GM21619 (cell line): ENCODE measurements around the gene PSAT1.

ENCODE experiments used
- ATAC-seq: cut with Tn5 transposase; IDR thresholded peaks from one replicate; pipeline ENCODE4 v1.9.1; 2021; ENCODE audit not compliant: unreplicated experiment

The PSAT1 gene

DNA sequence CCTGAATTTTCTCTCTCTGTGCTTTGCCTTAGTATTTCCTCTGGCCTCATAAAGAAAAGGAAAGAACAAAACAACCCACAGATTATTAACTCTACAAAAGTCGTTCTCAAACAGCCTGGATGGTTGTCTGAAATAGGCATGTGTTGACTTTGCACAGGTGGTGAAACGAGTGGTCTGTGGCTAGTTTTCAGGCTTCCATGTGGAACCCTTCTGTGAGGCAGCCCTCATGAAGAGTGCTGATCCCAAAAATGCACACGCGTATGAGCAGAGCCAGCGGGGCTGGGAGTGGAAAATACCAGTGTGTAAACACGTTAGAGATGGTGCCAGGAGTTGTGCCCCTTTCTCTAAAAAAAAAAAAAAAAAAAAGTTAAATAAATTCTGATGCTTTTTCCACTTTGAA lies 4.9 kb upstream of the PSAT1 start:
- ATAC-seq, result no peak

DNA sequence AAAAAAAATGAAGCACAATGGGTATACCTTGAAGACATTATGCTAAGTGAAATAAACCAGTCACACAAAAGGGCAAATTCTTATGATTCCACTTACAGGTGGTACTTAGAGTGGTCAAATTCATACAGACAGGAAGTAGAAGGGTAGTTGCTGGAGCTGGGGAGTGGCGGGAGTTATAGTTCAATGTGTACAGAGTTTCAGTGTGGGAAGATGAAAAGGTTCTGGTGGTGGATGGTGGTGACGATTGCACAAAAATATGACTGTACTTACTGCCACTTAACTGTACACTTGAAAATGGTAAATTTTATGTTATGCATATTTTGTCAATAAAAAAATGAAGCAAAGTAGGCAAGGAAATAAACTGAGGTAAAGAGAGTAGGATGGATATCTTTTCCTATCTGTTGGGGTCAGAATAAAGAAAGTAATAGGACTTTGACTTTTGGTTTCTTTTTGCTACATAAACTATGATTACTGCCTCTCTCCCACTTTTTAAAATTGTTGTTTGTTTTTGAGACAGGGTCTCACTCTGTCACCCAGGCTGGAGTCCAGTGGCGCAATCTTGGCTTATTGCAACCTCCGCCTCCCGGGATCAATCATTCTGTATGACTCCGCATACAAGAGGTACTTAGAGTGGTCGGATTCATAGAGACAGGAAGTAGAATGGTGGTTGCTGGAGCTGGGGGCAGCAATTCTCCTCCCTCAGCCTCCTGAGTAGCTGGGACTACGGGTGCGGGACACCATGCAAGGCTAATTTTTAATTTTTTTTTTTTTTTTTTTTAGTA lies 4.0 kb upstream of the PSAT1 start:
- ATAC-seq, result no peak

DNA sequence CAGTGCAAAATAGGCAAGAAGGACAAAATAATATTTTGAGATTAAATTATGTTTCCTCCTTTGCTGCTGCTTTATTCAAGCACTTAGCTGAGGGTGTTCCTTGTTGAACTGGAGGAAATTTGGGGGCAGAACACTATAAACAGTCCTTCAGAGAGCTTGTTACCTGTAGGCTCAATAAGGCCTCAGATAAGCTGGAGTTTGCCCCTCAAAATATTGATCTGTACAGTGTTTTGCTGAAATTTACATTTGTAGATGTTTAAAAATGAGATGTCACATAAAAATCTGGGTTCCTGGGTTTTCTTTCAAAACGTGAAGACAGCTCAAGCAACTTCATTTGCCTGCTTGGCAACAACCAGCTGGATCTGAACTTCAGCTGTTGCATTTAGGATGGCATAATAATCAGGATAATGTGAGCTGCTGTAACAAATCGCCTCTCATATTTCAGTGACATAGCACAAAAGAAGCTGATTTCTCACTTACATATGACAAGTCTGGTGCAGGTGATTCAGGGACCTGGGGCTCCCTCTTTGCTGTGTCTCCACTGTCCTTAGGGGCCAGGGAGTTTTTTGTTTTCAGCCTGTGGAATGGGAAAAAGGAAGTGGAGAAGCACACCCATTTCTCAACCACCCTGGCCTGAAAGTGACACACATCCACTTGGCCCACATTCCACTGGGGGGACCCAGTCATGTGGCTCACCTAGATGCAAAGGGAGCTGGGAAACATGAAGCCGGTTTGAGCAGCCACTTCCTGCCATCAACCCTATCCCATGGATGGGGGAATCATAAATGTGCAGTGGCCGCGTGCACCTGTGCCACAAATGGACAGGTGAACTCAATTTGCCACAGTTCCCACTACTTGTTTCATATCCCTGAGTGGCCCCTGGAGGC lies 2.4 kb upstream of the PSAT1 start:
- ATAC-seq, result no peak

DNA sequence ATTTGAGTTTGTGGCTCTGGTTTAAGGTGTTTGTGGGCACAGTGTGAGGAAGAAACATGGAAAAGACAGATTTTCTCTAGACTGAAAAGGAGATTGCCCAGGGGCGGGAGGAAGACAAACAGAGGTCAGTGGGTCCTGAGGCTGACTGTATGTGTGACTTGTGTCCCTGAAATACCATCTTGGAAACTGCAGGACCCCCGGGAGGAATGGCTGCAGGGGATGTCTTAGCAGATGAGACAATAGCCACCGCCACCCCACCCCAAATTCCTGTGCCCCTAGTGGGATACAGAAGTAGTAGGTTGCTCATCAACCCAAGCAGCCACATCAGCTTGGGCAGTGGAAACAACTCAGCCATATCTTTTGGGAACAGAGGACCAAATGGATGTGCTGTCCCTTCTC lies 1.7 kb upstream of the PSAT1 start:
- ATAC-seq, result no peak

DNA sequence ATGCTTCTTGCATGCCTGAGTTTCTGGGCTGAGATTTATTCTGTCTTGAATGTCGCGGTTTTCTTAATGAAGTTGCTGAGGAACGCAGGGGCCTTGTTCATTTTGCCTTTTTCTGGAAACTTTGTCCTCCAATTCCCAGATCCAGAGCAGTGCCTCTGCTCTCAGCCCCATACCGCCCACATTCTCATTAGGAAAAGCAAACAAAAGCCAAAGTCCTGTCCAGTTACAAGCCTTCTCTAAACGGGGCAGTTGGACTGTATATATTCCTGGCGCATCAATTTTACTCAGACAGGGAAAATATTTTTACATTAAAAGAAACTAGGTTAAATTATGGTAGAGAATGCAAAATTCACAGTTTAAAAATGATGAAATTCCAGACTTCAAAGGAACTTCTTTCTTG lies 1.2 kb upstream of the PSAT1 start:
- ATAC-seq, result no peak

DNA sequence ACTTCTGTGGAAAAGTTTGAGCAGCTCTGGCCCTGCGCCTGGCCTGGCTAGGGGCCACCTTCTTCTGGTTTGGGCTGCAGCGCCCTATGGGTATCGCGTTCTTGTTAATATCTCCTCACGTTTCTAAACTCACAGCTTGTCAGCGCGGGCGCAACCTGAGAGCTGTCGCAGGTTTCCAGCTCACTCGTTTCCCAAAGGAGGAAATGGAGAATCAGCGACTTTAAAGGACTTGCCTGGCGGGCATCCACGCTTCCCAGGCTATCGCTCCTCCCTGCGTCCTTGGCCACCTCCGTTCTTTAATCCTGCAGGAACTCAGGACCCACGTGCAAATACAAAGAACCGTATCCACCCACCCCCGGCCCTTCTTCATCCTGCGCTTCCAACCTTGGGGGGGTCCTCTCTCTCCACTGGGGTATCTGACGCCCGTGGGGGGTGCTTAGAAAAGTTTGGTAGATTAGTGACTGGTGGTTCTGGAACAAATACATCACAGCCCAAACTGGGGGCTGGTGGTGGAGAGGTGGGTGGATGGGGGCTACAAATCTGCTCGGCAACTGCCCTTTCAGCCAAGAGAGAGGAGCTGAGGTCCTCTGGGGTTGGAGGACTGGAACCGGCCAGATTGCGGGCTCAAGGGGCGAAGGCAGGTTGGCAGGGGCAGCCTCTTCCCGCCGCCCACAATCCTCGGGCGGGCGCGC lies 578 bp upstream of the PSAT1 start:
- no peak for ATAC-seq

DNA sequence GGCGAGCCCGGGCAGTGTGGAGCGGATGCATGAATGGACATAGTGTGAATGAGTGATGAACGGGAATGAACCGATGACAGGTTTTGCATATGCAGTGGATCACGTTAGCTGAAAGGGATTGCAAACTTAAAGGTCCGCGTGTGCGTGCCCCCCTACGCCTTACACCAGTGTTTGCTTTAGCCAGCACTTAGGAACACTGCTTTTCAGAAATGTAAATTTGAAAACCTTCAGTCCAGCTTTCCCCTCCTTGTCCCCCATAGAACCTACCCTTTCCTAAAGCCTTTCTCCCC lies 692 bp downstream of the PSAT1 start:
- ATAC-seq, result no peak

DNA sequence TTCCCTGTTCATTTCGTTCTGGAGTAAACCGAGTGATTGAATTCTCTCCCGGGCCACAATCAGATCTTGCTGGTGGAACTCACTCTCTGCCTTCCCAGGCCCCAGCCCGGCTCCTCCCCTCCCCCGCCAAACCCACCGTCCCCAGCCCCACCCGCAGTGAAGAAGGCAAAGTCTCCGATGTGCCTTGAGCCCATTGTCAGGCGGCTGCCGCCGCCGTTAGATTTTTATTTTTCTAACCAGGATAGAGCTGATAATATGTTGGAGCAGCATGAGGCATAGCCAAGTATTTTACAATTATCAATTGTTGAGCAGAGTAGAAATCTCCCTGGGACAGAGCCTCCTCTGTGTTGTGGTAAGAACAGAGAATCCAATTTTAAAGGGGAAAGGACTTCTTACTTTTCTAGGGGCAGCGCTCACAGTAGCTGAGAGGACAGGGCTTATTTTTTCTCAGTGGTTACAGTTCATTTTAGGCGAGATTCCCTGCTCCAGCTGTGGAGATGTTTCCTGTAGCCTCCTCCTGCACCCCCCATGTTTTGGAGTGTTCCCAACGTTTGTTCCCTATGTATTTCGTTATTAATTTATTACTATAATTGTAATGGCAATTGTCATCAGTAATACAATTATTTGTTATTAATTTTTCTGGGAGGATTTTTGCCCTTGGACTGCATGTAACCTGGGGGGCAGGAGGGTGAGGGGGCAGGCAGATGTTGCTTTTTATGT lies 1.3 kb downstream of the PSAT1 start:
- no peak for ATAC-seq

DNA sequence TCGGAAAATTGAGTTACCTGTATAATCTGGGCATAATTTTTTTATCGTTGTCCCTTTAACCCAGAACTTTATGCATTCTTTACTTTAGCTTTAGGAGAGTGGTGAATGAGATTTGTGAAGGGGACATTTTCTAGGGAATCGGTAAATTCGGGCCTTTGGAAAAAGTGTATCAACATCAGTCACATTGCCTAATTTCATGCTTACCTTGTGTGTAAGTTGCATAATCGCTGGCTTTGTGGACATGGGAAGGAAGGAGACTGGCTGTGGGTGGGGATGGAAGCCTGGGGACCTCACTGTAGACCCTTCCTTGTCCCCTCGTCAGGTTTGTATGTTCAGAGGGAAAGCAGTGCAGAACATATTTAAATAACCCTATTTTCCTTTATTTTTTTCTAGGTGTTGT lies 3.3 kb downstream of the PSAT1 start:
- no peak for ATAC-seq

DNA sequence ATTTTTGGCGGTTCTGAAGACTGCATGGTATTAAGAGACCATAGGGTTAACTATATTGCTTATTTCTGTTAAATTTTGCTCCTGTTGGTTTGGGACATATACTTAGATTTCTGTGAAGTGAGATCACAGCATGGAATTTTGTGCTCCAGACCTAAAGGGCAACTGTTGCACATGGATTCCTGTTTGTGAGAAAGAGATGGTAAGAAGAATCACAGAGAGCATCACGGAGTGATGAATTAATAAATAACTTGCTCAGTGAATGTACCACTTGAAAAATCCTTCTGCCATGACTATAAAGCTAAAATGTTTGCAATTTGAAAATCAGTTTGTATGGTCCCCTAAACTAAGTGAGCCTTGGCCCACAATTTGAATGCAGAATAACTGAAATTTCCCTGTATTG lies 4.5 kb downstream of the PSAT1 start:
- ATAC-seq, result no peak

DNA sequence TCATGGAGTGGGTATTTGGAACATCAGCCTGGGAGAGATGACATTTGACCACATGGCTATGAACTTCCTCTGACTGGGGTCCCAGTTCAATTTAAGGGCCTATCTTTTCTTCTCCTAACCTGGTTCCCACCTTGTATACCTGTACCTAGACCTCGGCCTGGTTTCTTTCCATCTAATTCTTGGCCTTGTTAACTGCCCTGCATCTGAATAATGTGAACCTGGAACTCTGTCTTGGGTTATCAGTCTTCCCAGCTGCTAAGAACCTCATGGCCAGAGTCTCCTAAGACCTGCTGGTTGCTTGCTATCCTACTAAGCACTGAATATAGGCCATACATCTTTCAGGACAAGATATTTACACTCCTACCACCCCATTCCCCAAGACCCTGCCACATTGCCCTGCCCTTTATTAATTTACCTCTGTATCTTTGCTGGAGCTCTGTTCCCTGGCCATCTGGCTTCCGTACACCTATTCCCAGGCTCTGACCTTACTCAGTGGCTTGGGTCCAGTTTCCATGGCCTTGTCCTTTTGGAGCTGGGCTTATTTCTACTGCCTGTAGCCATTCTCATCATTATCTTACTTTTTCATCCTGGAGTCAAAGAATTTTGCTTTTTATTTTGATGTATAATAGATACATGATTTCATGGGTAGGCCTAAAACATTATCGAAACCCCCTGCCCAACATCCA lies 6.6 kb downstream of the PSAT1 start:
- ATAC-seq, result no peak

DNA sequence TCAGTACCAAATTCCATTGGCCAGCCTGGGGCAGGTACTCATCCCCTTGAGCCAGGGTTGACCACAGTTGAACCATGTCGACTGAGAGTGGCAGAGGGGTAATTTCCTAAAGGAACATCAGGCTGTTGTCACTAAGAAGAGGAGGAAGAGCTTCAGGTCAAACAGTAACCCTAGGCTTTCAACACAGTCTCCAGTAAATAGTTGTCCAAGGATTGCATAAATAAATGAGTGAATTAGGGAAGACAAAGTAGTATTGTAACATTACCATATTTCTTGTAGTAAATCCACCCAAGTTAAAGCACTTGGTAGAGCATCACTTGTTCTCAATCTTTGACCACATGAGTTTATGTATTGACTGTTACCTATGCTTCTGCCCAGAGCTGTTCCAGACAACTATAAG lies 7.4 kb downstream of the PSAT1 start:
- ATAC-seq, result no peak

DNA sequence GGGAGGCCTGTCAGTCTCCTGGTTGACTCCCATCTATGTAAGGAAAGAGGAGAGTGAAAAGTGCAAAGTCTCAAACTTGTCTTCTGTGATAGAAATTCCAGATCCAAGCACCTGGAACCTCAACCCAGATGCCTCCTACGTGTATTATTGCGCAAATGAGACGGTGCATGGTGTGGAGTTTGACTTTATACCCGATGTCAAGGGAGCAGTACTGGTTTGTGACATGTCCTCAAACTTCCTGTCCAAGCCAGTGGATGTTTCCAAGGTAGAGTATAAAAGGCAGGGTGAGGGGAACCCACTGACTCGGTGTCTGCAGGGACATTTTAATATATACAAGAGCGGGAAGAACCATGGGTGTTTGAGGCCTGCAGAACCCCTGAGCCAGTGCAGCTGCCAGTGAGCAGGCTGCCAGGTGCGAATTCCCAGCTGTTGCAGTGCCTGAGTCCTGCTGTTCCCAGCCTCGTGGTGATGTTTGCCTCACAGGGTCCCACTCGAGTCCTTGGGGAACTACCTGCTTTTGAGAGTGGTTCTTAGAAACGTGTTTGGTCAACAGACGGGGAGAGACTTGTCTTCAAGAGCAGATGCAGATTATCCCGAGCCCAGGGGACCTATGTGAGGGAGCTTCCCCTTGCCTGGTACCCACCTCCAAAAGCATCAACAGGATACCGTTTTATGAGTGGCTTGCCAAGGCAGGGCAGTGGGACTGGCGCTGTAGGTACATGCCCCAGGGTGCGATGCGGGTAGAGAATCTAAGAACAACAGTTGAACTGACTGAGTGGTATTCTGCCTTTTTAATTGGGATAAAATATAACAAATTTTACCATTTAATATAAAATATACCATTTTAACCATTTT lies 9.5 kb downstream of the PSAT1 start:
- no peak for ATAC-seq

DNA sequence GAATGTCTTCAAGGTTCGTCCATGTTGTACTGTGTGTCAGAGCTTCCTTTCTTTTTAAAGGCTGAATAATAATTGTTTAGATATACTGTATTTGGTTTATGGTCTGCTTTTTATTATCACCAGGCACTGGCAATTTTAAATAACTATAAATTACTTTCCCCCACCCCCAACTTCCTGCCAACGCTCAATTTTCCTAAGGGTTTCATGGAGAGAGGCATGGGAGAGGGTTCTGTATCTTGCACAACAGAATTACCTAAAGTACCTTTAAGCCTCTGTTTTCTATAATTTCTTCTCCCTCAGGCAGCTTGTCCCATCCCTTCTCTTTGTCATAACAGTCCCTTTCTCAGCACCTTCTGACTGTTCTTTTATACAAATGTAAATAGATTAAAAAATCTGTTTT lies 10.4 kb downstream of the PSAT1 start:
- ATAC-seq, result no peak

DNA sequence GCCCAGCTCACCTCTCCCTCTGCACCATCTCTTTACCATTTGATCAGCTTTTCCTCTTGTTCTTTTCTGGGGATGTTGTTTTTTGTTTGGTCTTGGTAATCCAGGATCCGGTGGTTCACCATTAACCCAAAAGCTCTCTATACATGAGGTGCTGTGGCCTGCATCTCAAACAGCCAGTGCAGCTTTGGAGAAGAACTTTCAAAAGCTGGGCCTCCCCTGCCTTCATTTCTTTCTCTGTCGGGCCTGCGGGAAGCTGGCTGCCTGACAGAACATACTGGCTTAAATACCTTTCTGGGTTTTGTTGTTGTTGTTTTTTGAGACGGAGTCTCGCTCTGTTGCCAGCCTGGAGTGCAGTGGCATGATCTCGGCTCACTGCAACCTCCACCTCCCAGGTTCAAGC lies 12.1 kb downstream of the PSAT1 start:
- ATAC-seq, result no peak

DNA sequence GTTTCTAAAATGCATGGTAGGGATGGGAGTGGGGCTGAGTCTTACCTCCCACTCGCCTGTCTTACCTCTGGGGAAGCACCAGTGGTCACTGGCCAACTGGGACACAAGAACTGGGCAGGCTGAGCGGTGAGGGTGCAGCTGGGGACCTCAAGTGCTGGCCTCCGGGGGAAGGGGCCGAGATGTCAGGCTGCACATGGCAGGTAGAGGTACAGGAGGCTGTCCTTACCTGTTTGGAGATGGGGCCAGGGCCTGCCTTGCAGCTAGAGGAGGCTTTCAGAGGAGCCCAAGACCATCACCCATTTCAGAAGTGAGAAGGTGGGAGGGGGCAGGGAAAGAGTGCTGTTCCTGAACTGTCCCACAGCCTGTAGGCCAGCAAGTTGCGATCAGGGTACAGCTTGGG lies 14.2 kb downstream of the PSAT1 start:
- ATAC-seq, result no peak

DNA sequence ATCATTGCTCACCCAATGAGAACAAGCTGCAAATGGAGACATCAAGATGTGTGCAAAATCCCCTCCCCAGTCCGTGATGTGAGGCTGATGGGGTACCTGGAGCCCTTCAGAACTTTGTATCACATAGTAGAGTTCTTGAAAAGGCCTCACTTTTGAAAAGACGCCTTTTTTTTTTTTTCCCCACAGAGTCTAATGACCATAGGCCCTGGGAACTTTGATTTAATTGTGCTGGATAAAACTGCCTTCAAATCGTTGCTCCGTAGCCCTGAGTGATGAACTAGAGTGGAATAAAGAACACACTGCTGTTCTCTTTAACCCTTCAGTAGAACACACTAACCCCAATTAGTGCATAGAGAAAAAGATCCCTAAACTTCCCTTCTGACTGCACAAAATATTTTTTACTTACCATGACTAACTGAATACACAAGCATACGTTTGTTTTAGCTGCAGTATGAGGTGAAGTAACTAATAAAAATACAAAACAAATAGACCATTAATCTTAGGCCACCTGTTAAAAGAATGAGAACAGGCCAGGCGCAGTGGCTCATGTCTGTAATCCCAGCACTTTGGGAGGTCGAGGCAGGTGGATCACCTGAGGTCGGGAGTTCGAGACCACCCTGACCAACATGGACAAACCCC lies 15.1 kb downstream of the PSAT1 start:
- no peak for ATAC-seq

DNA sequence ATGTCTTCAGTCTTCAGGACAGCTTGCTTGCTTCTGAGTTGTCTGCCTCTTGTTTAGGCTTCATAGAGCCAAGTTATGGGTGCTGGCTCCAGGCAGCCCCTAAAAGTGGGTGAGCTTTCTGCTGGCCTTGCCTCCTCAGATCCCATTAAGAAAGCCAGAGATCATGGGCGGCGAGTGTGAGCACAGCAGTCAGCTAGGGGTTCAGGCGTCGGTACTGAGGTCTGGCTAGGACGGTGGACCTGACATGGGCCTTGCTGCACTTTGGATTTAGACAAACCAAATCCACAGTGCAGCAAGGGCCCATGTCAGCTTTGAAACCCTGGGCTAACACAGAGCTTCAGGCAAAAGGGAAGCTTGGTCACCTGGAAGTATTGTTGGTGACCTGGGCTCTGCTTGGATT lies 17.6 kb downstream of the PSAT1 start:
- ATAC-seq, result no peak
